GM19395 (cell line): ENCODE results near the gene PRMT2.

Experiments
- ATAC-seq: cut with Tn5 transposase; IDR thresholded peaks from one replicate; pipeline ENCODE4 v1.9.1; 2021; ENCODE audit warnings: mild to moderate bottlenecking, moderate library complexity; ENCODE audit not compliant: unreplicated experiment

The PRMT2 gene

GRCh38 chr21:46635324-46636180 is at the start of gene PRMT2:
PRMT2 (plus strand) TSS chr21:46635674; CDS start chr21:46636952, 1,278 bp downstream.
- ATAC-seq = peak; percentile 85

GRCh38 chr21:46594276-46594675 is 41.2 kb upstream of the PRMT2 start:
- no peak for ATAC-seq

GRCh38 chr21:46596201-46596600 is 39.3 kb upstream of the PRMT2 start:
- ATAC-seq = no peak

GRCh38 chr21:46597031-46597430 is 38.4 kb upstream of the PRMT2 start:
- ATAC-seq = no peak

- no peak for ATAC-seq
Measured at GRCh38 chr21:46597896-46598343, 37.6 kb upstream of the PRMT2 start.

- ATAC-seq = no peak
Measured at GRCh38 chr21:46598581-46599572, 36.6 kb upstream of the PRMT2 start.

GRCh38 chr21:46600305-46600704 is 35.2 kb upstream of the PRMT2 start:
- no peak for ATAC-seq

- ATAC-seq = no peak
Measured at GRCh38 chr21:46600978-46601377, 34.5 kb upstream of the PRMT2 start.

GRCh38 chr21:46603228-46603627 is 32.2 kb upstream of the PRMT2 start:
- ATAC-seq = no peak

GRCh38 chr21:46604329-46604974 is 31.0 kb upstream of the PRMT2 start:
- ATAC-seq = no peak

- no peak for ATAC-seq
Measured at GRCh38 chr21:46604975-46605766, 30.3 kb upstream of the PRMT2 start, which contains the start of gene S100B. S100B (minus strand) TSS chr21:46605082; CDS start chr21:46602415, 2,667 bp downstream.

GRCh38 chr21:46605767-46606426 is 29.6 kb upstream of the PRMT2 start:
- ATAC-seq = peak; percentile 58

- peak; percentile 19 for ATAC-seq
Measured at GRCh38 chr21:46606427-46606813, 29.1 kb upstream of the PRMT2 start.

- no peak for ATAC-seq
Measured at GRCh38 chr21:46607636-46608035, 27.8 kb upstream of the PRMT2 start.

- no peak for ATAC-seq
Measured at GRCh38 chr21:46608672-46609111, 26.8 kb upstream of the PRMT2 start.

GRCh38 chr21:46610018-46610701 is 25.3 kb upstream of the PRMT2 start:
- ATAC-seq = no peak

GRCh38 chr21:46613391-46613790 is 22.1 kb upstream of the PRMT2 start:
- ATAC-seq = no peak

- ATAC-seq = no peak
Measured at GRCh38 chr21:46616050-46616449, 19.4 kb upstream of the PRMT2 start.

- no peak for ATAC-seq
Measured at GRCh38 chr21:46616656-46617055, 18.8 kb upstream of the PRMT2 start.
